GM12864 (cell line): Measurements from ENCODE around the gene SMYD3.

Experiments used
- DNase-seq: peaks from one replicate; pipeline ENCODE4 v3.0.0-alpha.2; 2011; ENCODE audit warnings: low read depth
- H3K4me3 ChIP-seq: 2 replicates; pipeline ENCODE4 v1.5.1; 2011; ENCODE audit warnings: mild to moderate bottlenecking, low read depth, low read length, control low read depth
- TF ChIP-seq, protein P1 (sequence below): IDR thresholded peaks from 2 replicates; pipeline ENCODE4 v1.5.1; 2011; ENCODE audit warnings: low read depth, mild to moderate bottlenecking, moderate library complexity, low read length, control low read depth, inconsistent platforms; ENCODE audit errors: missing control alignments

Gene SMYD3

DNA sequence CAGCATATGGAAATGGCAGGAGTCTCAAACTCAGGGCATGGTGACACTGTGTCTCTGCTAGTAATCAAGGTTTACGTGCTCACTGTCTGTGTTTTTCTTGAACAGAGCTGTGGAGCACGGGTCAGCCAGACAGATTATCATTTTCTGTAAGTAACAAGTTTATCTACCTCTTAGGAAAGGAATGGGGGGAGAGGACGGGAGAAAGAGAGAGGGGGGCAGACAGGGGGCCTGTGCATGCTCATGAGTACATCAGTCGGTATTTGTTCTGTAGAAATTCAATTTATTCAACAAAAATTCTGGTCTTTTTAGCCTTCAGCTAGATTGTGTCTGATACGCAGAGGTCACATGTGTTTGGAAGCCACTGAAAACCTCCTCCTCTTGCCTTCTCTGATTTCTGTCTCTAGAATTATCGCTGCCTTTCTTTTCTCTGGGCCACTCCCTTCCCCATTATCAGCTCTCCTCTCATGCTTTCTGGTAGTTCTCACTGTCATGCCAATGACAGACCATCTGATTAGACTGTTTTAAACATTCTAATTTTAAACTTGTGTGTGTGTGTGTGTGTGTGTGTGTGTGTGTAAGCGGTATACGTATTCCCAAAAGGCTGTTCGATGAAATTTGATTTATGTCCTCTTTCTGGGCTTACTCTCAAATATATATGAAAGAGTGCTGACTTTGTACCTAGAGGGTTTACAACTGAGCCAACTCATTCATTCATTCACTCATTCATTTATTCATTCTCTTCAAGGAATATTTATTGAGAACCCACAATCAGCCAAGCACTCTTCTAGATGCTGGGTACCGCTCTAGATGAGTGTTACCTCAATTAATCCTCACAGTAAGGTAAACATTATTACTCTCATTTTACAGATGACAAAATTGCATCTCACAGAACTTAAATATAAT is 715.4 kb downstream of the SMYD3 start:
- TF ChIP-seq, protein P1, sequence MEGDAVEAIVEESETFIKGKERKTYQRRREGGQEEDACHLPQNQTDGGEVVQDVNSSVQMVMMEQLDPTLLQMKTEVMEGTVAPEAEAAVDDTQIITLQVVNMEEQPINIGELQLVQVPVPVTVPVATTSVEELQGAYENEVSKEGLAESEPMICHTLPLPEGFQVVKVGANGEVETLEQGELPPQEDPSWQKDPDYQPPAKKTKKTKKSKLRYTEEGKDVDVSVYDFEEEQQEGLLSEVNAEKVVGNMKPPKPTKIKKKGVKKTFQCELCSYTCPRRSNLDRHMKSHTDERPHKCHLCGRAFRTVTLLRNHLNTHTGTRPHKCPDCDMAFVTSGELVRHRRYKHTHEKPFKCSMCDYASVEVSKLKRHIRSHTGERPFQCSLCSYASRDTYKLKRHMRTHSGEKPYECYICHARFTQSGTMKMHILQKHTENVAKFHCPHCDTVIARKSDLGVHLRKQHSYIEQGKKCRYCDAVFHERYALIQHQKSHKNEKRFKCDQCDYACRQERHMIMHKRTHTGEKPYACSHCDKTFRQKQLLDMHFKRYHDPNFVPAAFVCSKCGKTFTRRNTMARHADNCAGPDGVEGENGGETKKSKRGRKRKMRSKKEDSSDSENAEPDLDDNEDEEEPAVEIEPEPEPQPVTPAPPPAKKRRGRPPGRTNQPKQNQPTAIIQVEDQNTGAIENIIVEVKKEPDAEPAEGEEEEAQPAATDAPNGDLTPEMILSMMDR = no peak
- no peak overlapping the region for H3K4me3 ChIP-seq
- DNase-seq = no peak

DNA sequence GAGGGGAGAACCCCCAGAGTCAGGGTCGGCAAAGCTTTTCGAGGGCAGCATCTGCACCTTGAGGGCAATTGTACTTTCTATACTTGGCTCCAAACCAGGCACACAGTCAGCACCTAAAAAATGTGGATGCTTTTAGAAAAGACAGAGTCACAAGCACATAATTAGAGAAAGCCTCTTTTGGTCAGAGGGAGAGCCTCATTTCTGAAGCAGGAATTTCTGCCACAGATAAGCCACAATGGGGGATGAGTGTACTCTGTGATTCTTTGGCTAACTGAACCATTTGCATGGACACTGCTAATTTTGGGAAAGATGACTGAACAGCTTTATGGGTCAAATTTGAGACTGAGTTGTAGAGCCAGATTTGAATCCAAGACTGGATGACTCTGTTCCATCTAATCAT is 716.6 kb downstream of the SMYD3 start:
- DNase-seq = no peak
- TF ChIP-seq, protein P1 = no peak
- H3K4me3 ChIP-seq = no peak overlapping the region

DNA sequence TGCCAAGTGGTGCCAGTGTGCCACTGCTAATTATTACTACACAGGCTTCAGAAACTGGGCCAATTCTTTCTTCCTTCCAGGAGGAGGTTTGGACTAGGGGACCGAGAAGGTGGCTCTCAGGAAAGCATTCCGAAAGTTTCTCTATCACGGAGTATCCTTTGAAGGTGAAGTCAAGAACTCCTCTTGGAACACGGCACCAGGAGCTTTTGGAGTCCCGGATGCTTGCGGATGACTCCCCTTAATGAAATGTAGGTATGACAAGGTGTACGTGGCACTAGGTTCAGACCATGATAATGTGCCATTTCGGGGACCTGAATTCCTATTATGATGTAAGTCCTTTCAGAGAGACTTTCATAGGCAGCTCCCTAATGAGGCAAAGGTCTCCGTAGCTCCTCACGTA is 718.2 kb downstream of the SMYD3 start:
- DNase-seq = no peak
- TF ChIP-seq, protein P1 = no peak
- no peak overlapping the region for H3K4me3 ChIP-seq

DNA sequence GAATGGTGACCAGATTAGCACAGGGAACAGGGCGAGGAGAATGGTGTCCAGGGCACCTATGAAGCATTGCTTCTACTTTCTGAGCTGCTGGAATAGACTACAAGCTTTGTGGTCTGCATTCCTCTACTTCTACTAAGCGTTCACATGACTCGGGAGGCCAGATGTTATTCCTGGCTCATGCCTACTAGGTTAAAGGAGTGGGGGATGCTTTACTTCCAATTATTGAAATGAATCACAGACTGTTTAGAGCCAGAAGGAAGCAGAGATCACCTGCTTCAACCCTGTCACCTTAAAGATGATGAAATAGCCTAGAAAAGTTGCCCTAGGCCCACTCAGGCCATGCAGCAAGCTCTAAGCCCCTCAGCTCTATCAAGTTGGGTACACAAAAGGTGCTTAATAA is 718.8 kb downstream of the SMYD3 start:
- TF ChIP-seq, protein P1 = no peak
- no peak overlapping the region for H3K4me3 ChIP-seq
- DNase-seq = no peak

DNA sequence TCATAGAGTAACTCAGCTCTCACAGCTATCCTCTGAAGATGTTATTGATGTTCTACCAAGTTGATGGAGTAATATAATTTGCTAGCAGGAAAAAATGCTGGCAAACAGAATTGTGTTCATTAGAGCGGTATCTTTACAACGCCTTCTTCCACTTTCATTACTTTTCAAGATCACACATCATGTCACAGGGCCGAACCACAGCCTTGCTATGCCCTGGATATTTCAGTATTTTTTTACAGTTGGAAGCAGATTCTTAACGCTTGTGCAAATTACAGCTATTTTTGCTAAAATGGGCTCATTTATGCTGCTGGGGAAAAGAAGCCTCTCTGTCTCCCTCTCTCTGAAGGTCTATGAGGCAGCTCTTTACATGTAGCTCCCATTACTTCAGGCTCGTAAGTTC is 720.1 kb downstream of the SMYD3 start:
- TF ChIP-seq, protein P1 = no peak
- DNase-seq = no peak
- no peak overlapping the region for H3K4me3 ChIP-seq

DNA sequence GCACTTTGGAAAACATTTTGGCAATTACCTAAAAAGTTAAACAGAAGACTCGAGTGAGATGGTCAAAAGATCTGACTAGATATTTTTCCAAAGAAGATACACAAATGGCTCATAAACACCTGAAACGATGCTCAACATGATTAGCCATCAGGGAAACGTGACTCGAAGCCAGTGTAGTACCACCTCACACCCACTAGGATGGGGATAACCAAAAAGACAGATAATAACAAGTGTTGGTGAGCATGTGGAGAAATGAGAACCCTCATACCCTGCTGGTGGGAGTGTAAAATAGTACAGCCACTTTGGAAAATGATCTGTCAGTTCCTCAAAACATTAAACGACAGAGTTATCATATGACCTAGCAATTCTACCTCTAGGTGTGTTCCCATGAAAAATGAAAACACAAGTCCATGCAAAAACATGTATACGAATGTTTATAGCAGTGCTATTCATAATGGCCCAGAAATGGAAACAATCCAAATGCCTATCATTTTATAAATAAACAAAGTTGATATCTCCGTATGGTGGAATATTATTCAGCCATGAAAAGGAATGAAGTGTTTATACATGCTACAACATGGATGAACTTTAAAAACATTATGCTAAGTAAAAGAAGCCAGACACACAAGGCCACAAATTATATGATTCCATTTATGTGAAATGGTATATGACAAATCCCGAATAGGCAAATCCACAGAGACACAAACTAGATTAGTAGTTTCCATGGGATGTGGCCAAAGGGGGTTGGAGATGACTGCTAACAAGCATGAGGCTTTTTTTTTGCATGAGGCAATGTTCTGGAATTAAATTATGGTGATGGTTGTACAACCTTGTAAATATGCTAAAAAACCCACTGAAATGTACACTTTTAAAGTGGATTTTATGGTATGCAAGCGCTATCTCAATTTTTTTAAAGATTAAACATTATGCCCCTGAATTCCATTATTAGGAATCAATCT is 727.0 kb downstream of the SMYD3 start:
- TF ChIP-seq, protein P1 = no peak
- H3K4me3 ChIP-seq = no peak overlapping the region
- no peak for DNase-seq
